T-helper 9 cell (primary cell): ENCODE measurements around the gene RAD9A.

ENCODE experiments used
- DNase-seq: peaks from one replicate; pipeline ENCODE4 v3.0.0-alpha.2; 2020

The RAD9A gene

DNA sequence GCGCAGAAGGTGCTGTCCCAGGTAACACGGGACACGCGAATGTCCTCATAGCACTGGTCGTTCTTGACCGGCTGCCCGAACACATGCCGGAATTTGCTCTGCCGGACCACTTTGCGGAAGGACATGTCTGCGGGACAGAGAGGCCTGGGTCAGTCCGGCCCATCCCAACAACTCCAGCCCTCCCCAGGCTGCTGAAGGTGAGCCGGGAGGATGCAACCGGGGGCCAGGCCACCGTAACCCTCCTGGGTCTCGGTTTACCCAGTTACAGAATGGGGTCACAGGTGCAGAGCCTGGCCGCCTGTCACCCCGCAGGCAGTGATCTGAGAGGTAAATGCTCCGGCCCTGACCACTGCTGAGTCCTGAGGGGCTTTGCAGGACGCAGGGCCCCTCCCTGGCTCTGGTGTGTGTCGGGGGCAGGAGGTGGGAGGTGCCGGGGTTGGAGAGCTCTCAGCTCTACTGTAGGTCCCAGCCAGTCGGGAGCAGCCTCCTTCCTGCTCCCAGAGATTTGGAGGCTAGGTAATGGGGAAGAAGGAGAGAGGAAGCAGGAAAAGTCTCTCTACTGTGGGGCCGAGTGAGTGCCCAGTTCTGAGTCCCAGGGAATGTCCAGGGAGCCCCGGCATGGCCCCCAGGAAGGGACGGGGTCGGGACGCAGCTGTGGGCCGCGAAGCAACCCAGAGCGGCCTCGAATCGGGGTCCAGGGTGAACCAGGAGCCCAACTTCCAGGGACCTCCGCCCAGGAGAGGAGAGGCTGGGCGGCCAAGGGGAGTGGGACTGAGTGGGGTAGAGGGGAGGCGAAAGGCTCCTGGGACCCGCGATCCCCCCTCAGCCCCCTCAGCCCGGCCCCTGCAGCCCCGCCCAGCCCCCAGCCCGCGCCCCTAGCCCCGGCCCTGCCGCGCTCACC, 51.0 kb downstream of the RAD9A start:
- no peak for DNase-seq

GRCh38 chr11:67445515-67445914, 53.7 kb downstream of the RAD9A start:
- DNase-seq, result no peak
